Measurements from ENCODE around the gene ARMC9.

The ARMC9 gene

DNA sequence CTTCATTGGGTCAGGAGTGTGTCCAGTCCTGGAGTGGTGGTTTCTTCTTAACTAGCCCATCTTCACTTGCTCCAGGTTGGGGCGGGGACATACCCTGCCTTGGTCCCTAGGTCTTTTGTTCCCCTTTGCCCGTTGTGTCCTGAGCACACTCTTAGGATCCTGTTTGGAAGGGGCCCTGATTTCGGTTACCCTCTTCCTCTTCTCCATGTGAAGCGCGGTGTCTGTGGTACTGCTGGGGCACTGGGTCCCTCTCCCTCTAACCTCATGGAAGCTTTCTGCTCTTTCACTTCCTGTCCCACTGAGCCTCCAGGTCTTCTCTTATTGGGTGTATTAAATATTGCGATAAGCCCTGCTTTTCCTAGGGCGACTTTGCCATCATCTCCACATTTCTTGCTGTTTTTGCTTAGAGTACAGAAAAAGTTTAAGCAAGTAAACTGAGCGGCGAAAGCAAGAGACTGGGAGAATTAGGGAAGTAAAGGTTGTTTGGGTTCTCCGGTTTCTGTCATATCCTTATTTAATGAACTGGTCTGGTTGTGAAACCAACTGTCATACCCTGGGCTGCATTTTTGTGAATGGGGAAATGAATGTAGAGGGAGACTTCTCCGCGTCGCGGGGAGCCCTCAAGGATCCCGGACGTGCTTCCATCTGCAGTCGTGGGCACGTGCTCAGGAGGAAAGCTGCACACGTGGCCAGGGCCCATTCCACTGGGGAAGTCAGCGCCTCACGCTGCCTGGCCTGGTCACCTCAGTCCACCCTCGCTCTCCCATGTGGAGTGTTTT is 123.3 kb downstream of the ARMC9 start:
- TF ChIP-seq, protein P1, sequence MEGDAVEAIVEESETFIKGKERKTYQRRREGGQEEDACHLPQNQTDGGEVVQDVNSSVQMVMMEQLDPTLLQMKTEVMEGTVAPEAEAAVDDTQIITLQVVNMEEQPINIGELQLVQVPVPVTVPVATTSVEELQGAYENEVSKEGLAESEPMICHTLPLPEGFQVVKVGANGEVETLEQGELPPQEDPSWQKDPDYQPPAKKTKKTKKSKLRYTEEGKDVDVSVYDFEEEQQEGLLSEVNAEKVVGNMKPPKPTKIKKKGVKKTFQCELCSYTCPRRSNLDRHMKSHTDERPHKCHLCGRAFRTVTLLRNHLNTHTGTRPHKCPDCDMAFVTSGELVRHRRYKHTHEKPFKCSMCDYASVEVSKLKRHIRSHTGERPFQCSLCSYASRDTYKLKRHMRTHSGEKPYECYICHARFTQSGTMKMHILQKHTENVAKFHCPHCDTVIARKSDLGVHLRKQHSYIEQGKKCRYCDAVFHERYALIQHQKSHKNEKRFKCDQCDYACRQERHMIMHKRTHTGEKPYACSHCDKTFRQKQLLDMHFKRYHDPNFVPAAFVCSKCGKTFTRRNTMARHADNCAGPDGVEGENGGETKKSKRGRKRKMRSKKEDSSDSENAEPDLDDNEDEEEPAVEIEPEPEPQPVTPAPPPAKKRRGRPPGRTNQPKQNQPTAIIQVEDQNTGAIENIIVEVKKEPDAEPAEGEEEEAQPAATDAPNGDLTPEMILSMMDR (conservative IDR thresholded peaks at IDR 0.05; ENCODE audit: low read depth, low read length), result no peak
- no peak overlapping the region for H3K4me2 ChIP-seq
- no peaks in the 10 kb centered on the region for H3K36me3 ChIP-seq (ENCODE audit: insufficient read depth)
- no peak overlapping the region for H3K9ac ChIP-seq
- H3K27me3 ChIP-seq (ENCODE audit: insufficient read depth, low read depth), result no peaks in the 10 kb centered on the region
- no peak overlapping the region for H3K4me3 ChIP-seq (IDR thresholded peaks at IDR 0.05; ENCODE audit: insufficient read depth, low read depth, low read length)
- no peaks in the 10 kb centered on the region for H4K20me1 ChIP-seq (ENCODE audit: insufficient read depth)
- H3K4me1 ChIP-seq (ENCODE audit: low read depth, poor library complexity, severe bottlenecking), result no peaks in the 10 kb centered on the region
- no peak overlapping the region for H2AFZ ChIP-seq (ENCODE audit: low read depth)
- H3K27ac ChIP-seq, result no peak overlapping the region
- no peaks in the 10 kb centered on the region for H3K79me2 ChIP-seq (ENCODE audit: insufficient read depth, low read depth)

DNA sequence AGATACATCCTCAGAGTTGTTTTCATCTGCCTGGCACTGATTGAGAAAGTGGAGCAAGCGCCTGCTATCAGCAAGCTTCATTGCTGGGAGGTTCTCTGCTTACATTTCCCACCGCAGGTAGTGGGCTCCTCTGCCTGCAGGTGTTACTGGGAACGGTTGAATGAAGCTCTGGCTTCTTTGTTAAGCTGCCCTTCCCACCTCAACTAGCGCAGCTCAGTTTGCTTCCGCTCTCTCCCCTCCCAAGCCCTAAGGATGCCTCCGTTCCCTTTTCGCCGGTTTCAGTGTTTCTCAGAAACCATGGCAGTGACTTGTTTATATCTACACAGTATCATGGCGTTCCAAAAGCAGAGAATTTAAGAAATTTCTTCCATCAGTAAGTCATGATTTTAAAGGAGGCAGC is 124.9 kb downstream of the ARMC9 start:
- no peaks in the 10 kb centered on the region for H3K36me3 ChIP-seq (ENCODE audit: insufficient read depth)
- H3K4me1 ChIP-seq (ENCODE audit: low read depth, poor library complexity, severe bottlenecking), result no peaks in the 10 kb centered on the region
- H3K4me3 ChIP-seq (IDR thresholded peaks at IDR 0.05; ENCODE audit: insufficient read depth, low read depth, low read length), result no peak overlapping the region
- no peak overlapping the region for H2AFZ ChIP-seq (ENCODE audit: low read depth)
- TF ChIP-seq, protein P1 (conservative IDR thresholded peaks at IDR 0.05; ENCODE audit: low read depth, low read length), result no peak
- no peak overlapping the region for H3K27ac ChIP-seq
- H3K79me2 ChIP-seq (ENCODE audit: insufficient read depth, low read depth), result no peaks in the 10 kb centered on the region
- H3K27me3 ChIP-seq (ENCODE audit: insufficient read depth, low read depth), result no peaks in the 10 kb centered on the region
- no peaks in the 10 kb centered on the region for H4K20me1 ChIP-seq (ENCODE audit: insufficient read depth)
- no peak overlapping the region for H3K9ac ChIP-seq
- no peak overlapping the region for H3K4me2 ChIP-seq

DNA sequence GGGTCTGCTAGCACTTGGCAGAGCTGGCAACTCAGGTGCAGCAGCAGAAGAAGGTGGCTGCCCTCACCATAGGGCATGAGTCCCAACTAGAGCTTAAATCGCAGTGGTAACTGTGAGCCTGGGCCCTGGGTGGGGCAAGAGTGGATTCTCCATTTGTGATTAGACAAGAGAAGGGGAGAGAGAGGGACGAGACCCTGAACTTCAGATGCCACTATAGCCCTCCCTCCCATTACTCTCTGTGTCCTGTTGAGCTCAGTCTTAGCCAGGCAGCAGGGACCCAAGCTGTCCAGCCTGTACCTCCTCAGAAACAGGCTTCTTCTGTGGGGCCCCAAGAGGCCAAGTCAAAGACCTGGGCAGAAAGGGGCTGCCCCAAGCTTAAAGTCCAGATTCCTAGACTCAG is 127.4 kb downstream of the ARMC9 start:
- Histone ChIP-seq H3K36me3 (ENCODE audit: insufficient read depth) (no peaks in the 10 kb centered on the region), H3K27ac (no peak overlapping the region), H3K4me1 (ENCODE audit: low read depth, poor library complexity, severe bottlenecking) (no peaks in the 10 kb centered on the region), H3K27me3 (ENCODE audit: insufficient read depth, low read depth) (no peaks in the 10 kb centered on the region), H3K9ac (no peak overlapping the region), H3K79me2 (ENCODE audit: insufficient read depth, low read depth) (no peaks in the 10 kb centered on the region), H3K4me2 (no peak overlapping the region), H3K4me3 (IDR thresholded peaks at IDR 0.05; ENCODE audit: insufficient read depth, low read depth, low read length) (no peak overlapping the region), H2AFZ (ENCODE audit: low read depth) (no peak overlapping the region), H4K20me1 (ENCODE audit: insufficient read depth) (no peaks in the 10 kb centered on the region)
- TF ChIP-seq, protein P1 (conservative IDR thresholded peaks at IDR 0.05; ENCODE audit: low read depth, low read length), result no peak

DNA sequence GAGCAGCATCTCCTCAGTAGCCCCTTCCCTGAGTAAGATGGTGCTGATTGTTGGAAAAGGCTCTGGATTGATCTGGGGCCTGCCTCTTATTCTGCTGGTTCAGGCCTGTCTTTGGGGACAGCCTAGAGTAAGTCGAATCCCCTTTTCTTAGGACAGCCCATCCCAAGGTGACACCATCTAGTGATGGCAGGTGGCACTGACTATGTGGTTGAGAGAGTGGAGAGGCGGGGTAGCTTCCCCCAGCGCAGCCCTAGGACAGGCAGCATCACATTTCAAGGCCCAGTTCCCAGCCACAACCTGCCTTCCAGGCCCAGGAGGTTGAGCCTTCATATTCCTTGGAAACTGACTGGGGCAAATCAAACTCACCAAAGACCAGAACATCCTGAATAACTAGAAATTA is 128.0 kb downstream of the ARMC9 start:
- no peak overlapping the region for H2AFZ ChIP-seq (ENCODE audit: low read depth)
- no peaks in the 10 kb centered on the region for H4K20me1 ChIP-seq (ENCODE audit: insufficient read depth)
- no peaks in the 10 kb centered on the region for H3K36me3 ChIP-seq (ENCODE audit: insufficient read depth)
- H3K79me2 ChIP-seq (ENCODE audit: insufficient read depth, low read depth), result no peaks in the 10 kb centered on the region
- H3K4me1 ChIP-seq (ENCODE audit: low read depth, poor library complexity, severe bottlenecking), result no peaks in the 10 kb centered on the region
- H3K4me3 ChIP-seq (IDR thresholded peaks at IDR 0.05; ENCODE audit: insufficient read depth, low read depth, low read length), result no peak overlapping the region
- H3K27me3 ChIP-seq (ENCODE audit: insufficient read depth, low read depth), result no peaks in the 10 kb centered on the region
- no peak overlapping the region for H3K9ac ChIP-seq
- H3K27ac ChIP-seq, result no peak overlapping the region
- no peak overlapping the region for H3K4me2 ChIP-seq
- TF ChIP-seq, protein P1 (conservative IDR thresholded peaks at IDR 0.05; ENCODE audit: low read depth, low read length), result no peak
